HG03354 (cell line): ENCODE data around the gene PKM.
"Not testable (repeated sequence)": the region's sequence is repeated elsewhere in the genome, so short reads cannot be mapped to it uniquely, and the experiment has no call there.

Source experiments
- ATAC-seq: cut with Tn5 transposase; IDR thresholded peaks from one replicate; pipeline ENCODE4 v1.9.1; 2021; ENCODE audit warnings: mild to moderate bottlenecking; ENCODE audit not compliant: unreplicated experiment, poor library complexity, severe bottlenecking

PKM gene

DNA sequence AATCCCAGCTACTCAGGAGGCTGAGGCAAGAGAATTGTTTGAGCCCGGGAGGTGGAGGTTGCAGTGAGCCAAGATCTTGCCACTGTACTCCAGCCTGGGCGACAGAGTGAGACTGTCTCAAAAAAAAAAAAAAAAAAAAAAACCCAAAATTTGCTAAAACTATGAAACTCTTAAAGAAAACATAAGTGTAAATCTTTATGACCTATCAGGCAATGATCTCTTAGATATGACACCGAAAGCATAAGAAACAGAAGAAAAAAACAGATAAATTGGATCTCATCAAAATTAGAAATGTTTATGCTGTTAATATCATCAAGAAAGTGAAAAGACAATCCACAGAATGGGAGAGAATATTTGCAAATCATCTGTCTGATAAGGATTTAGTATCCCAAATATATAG, 48.7 kb downstream of the PKM start:
- ATAC-seq: no peak

DNA sequence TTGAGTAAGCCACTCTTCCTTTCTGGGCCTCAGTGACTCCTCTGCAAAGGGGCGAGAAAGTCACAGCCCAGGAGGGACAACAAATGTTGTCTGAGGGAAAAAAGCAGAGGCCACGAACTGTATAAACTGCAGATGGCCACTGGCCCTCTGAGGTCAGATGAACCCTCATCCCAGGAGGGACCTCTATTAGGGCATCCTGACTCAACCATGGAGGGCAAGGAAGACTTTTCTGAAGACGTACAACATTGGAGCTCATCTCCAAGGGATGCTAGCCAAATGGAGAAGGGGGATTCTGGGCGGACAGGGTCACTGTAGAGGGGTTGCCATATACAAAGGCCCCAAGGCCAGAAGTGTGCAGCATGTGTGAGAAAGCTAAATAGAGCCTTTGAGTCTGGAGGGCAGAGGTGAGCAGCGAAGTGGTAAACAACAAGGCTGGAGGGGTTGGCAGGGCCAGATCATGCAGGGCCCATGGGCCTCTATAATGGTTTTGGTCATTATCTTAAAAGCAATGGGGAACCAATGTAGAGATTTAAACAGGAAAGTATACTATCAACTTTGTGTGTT, 50.1 kb downstream of the PKM start:
- no peak for ATAC-seq

DNA sequence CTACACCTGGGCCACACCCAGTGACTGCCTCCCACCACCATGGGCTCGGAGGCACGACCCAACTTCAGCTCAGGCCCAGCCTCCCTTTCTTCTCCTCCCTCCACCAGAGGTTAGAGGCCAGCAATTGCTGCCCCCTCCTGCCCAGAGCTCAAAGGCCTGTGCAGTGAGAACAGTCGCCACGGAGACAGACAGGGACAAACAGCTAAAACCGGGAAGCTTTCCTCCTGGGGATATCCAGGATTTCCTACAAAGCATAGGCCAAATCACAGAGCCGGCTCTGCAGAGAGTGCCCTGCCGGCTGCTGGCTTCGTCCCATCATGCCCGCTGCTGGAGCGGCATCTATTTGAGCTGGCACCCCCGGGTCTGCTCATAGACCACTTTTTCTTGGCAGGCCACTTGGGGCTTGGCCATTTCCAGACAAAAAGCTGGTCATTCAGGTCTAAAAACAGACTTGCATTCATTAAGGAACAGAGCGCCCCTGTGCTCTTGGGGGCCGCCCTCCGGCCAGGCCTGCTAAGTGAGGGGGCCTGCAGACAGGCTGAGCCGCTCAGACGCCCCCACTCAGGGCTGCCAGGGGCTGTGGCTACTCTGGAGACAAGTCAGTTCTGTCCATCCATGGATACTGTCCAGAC, 50.9 kb downstream of the PKM start:
- ATAC-seq: no peak

DNA sequence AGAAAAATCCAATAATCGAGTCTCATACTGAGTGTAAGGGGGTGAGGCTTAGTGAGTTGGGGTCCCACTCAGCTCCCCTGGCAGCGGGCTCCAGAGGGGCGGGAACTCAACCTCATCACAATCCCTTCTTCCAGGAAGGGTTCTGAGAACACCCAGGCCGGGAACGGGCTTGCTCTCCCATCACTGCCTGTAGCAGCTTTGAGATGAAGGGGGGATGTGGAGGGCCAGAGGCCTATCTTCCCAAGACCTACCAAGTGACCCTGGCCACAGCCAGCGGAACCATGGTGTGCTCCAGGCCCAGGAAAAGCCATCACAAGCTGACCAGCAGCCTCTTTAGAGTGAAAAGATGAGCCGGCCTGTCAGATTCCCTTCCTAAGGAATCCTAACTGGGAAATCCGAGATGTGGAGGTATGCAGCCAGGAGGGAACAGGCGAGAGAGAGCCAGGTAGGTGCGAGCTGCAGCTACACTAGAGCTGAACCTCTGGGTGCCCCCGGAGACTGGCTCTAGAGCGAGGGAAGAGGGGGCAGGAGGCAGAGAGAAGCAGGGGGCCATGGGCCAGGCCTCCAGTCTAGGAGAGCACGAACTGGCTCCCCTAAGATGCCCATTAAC, 51.9 kb downstream of the PKM start:
- ATAC-seq: no peak

DNA sequence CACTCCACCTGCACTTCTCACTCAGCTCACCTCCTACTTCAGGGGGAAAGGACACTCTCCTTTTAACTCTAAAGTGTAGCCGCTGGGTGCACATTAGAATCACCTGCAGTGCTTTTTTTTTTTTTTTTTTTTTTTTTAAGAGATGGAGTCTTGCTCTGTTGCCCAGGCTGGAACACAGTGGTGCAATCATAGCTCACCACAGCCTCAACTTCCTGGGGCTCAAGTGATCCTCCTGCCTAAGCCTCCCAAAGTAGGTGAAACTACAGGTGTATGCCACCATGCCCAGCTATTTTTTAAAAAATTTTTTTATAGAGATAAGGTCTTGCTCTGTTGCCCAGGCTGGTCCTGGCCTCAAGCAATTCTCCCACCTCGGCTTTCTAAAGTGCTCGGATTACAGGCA, 54.2 kb downstream of the PKM start:
- no peak for ATAC-seq

DNA sequence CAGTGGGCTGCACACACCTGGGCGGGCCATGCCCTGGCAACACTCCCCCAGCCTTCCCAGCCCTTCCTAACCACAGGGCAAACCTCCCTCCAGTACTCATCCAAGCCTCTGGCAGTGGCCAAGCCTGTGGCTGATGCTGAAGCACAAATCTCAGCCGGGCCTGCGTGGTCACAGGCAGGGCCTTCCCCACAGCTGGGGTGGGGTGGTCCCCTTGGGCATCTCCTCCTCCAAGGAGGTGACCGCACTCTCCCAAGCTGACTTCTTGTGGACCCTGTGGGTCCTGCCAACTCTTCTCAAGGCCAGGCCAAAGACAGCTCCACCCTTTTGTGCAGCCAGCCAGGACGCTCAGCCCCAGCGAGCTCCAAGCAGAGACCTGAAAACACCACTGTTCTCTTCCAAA, 54.8 kb downstream of the PKM start:
- ATAC-seq: no peak

DNA sequence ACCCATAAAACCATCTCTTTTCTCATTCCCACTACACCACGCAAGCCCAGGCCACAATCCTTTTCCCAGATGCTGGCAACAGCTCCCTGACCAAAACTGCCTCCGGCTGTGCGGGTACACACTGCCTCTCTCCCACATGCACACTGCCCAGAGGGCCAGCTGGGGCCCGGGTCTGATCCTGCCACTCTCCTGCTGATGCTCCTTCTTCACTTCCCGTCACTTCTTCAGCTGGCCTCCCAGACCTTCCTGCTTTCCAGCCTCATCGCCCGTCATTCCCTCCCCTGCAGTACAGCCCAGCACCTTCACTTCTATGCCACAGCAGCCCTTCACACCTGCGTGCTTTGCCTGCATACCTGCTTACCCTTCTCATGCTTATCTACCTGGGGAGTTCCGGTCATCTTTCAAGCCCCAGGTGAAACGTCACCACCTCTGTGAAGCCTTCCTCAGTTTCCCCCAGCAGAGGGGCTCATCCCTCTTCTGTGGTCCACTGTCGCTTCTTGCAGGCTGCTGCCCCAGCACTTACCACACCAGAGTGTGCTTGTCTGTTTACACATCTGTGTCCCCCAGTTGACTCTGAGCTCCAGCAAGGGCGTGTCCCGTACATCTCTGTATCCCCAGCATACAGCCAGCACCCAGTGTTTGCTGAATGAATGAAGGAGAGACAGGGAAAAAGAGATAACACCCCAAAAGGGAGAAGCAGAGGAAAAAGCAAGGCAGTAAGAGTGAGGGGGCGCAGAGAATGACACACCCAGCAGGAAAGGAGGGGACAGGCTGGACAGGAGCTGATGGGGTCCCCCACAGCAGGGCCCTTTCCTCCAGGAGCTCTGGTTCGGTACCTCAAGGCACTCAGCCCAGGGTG, 55.6 kb downstream of the PKM start:
- no peak for ATAC-seq

DNA sequence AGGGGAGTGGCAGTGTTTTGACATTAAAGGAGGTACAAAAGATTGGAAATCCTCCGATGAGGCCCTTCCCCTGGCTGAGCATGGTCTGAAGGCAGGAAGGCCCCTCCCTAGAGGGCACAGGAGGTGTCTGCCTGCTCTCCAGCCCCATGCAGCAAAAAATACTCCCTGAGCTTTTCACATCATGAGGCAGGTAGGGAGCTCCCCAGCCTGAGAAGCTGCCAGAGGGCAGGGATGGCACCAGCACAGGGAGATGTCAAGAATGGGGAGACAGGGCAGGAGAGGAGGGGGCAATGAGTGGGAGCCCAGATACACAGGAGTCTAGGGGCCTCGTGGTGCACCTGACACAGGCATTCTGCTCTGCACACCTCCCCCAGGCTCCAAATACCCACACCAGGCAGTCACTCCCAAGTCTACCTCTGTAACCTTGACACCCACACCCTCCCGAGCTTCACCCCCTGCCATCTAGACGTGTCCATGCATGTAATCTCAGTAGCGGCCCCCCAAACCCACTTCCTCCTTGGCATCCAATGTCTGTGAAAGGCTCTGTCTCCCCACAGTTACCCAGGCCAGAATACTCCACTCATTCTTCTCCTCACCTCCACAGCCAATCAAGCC, 56.3 kb downstream of the PKM start:
- ATAC-seq: no peak

DNA sequence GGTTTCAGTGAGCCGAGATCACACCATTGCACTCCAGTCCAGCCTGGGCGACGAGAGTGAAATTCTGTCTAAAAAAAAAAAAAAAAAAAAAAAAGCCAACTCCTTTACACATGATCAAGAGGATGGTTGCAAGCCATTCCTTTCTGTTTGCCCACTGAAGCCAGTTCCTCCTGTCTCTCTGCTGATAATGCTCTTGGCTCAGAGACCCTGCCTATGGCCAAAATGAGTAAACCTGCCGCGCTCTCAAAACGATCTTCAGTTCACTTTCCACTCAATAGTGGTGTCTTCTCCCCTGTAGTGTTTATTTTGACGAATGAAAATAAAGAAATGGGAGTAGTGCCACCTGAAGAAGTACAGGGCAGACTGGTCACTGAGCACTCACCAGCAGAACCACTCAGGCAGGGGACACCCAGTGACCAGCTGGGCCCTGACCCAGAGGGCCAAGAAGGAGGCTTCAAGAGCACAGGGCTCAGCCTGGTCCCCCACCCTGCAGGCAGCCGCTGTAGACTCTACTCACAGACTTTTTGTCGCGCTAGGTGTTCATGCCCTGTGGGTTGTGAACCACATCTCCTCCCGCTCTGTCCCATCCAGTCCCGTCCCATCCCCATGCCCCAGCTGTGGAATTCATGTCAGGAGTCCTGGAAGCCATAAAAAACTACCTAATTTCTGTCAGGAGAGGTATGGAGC, 57.0 kb downstream of the PKM start:
- no peak for ATAC-seq

DNA sequence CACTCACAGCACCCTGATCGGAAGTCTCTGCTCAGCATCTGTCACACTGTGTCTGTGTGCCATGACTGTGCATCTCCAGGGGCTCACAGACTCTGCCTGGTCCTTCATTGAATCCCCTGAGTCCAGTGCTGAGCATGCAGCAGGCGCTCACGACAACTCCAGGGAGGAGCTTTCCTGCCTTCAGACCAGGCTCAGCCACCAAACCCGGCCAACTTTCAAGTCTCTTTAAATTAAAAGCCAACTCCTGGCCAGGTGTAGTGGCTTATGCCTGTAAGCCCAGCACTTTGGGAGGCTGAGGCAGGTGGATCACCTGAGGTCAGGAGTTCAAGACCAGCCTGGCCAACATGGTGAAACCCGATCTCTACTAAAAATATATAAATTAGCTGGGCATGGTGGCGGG, 57.6 kb downstream of the PKM start:
- ATAC-seq: no peak

DNA sequence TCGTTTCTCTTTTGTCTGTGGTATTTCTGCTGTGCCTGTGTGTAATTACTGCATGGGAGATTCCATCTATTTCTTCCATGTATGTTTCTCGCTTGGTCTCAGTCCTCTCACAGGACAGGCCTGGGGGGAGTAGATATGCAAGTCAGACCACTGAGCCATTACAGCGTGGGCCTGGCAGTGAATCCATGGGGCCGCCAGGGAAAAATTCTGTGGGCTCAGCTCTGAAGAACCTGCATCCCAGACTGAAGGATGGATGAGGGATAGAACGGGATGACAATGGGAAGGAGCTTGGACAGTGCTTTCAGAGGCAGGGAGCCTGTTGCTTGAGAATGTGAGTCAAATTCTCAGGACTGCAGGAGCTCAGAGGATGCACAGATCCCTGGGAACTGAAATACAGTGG, 58.2 kb downstream of the PKM start:
- ATAC-seq: no peak

DNA sequence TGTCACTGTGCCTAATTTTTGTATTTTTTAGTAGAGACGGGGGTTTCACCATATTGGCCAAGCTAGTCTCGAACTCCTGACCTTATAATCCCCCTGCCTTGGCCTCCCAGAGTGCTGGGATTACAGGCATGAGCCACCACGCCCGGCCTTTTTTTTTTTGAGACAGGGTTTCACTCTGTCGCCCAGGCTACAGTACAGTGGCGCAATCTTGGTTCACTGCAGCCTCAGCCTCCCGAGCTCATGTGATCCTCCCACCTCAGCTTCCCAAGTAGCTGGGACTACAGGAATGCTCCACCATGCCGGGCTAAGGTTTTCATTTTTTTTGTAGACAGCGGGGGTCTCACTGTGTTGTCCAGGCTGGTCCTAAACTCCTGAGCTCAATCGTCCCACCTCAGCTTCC, 59.0 kb downstream of the PKM start:
- ATAC-seq: not testable (repeated sequence)

DNA sequence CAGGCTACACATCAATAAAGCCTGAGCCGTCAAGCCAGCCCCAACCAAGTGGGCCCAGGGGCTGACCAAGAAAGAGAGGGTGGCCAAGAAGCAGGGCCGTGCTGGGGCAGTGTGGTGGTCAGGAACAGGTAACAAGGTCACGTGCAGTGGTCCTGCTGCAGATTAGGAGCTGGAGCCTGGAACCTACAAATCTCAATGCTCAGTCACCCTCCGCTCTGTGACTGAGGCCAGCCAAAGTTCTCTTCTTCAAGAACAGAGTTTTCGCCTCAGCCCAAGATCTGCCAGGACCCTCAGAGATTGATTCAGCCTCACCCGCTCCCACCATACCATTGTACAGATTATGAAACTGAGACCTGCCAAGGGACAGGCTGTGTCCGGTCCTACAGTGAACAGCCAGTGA, 60.3 kb downstream of the PKM start:
- ATAC-seq: no peak

DNA sequence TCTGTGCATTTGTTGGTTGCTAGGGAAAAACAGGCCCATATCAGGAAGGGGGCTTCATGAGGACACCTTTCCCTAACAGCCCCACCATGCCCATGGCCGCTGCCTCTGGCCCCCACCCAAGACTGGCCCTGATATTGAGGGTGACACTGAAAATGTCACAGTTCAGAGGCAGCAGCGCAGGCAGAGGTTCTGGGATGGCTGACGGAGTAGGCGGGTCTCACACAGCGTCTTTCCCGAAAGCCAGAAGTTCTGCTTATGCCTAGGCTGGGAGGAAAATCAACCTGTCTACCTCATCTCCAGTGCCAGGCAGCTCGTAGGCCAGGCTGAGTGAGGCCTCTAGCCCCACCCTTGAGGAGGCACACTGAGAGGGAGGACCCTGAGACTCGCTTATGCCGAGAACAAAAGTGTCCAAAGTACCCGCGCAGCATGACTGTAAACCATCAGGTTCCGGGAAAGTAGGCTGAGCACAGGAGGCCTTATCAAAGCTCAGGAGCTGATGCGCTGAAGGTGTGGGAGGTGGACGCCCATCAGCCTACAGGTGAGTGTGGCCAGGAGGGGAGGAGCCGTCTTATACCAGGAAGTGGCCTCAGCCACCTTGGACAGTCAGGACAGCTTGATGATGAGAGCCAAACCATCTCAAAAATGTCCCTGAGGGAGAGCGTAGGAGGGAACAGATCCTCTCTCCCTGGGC, 60.9 kb downstream of the PKM start:
- ATAC-seq: no peak

DNA sequence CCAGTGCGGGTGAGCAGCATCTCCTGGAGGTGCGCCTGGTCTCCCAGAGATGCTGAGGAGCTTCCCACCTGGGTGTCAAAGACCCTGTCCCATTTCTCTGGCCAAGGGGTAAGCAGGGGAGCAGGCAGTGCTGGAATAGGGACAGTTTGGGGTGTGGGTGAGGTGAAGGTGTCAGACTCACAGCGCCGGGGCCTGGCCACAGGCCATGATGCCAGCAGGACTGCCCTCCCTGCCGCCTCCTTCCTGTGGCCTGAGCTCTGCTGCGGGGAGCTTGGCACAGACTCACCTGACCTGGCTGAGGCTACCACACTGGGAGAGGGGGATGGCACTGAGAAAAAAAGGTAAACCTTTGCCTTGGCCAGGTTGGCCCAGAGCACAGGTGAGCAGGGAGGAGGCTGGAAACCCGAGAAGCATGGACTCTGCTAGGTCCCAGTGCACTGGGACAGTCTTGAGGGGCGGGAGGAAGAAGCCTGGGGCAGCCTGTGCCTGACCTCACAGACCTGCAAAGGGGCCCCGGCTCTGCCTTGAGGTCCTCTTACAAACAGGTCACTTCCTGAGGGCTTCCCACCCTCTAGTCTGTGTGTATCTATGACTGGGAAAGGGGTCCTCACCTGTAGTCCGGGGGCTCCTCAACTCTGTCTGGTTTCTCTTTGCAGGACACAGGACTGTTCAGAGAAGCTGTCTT, 61.6 kb downstream of the PKM start:
- ATAC-seq: no peak

DNA sequence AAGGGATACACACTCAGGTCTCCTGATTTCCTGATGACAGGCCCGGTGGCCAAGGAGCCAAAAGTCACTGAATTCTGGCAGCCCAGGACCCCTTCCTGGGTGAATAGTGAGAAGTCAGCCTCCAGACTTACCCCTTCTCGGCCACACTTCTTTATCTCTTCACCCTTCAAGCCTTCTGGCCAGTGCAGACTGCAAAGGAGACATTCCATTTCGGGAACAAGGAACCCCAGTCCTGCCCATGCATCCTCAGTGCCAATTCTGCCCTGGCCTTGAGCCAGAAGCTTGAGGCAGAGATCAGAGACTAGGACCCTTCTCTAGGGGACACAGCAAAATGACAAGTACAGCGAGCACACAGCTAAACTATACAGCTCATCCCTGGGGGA, 62.2 kb downstream of the PKM start:
- ATAC-seq: no peak

DNA sequence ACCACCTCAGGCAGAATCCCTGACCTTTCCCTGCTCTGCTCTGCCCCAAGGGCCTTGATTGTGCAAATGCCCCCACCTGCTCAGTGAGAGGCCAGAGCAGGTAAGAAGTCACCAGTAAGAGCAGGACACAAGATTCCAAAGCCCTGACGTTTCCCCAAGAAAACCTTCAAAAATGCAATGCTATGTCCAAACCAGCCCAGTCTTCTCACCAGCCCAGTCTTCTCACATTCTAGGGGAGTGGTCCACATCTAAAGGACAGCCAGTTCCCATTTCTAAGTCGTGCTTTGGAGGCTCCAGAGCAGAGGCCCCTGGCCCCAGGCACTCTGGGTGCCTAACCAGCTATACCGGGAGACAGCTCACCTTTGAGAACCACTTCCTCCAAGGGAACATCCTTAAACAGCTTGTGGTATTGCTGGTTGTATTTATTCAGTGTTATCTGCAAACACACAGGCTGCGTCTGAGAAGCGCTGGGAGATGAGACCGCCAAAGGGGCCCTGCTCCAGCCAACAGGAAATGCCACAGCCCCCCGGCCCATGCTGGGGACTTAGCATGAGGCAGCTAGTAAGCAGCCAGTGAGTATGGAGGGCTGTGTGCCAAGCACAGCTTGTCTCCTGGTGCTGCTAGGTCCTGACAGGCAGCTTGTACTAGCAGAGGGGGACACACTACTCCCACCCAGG, 62.7 kb downstream of the PKM start:
- no peak for ATAC-seq

DNA sequence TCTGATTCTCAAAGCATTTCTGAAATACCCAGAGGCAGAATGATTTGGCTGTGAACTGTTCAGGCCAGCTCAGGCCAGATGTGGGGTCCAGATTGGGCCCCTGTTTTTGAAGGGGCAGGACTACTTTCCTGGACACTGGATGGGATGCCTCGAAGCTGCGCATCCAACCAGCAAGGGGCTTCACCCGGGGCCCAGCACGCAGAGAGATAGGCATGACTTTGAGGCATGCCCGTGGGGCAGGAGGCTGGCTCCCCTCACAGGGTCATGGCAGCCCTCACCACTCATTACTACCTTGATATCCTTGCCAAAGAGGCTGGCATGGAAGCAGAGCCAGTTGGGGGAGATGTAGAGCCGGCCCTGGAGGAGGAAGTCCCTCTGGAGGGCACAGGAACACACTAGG, 63.5 kb downstream of the PKM start:
- no peak for ATAC-seq
